Sciatic nerve (tissue), 2 donors: ENCODE measurements around the gene DUS1L. TPM values are rescaled to one million over a fixed set of nuclear protein-coding genes. Genes with fewer than 3 reads are reported as not detected.
A peak's percentile ranks its signal among the peaks of the same experiment; 100 is the strongest.

ENCODE experiments used
- ATAC-seq: fragments of 200-7000 bp; cut with Tn5 transposase; one replicate; pipeline ENCODE4 v1.9.1; 2020; ENCODE audit warnings: mild to moderate bottlenecking, moderate library complexity
- DNase-seq: peaks from one replicate; pipeline ENCODE4 v3.0.0-alpha.2; 2020; ENCODE audit warnings: low spot score
- intact Hi-C: fragments of 100-400 bp; cut with DNase I; formaldehyde crosslinking; loops from one replicate; pipeline ENCODE4 v1.14.2; 2022
- total RNA-seq: library from RNA; stranded (reverse); fragmentation: NEBNext Ultra II Directional; extraction: Animal tissue kit (Norgen Biotek cat#: 25700); gene quantifications from one replicate; pipeline ENCODE4 v1.2.1, GENCODE V29; 2021
- donor health status: DM: no; HTN: no; CAD: no.
- donor health status: DM: no; HTN: no; CAD: no.

Gene DUS1L
- 57.1 TPM for total RNA-seq

DNA sequence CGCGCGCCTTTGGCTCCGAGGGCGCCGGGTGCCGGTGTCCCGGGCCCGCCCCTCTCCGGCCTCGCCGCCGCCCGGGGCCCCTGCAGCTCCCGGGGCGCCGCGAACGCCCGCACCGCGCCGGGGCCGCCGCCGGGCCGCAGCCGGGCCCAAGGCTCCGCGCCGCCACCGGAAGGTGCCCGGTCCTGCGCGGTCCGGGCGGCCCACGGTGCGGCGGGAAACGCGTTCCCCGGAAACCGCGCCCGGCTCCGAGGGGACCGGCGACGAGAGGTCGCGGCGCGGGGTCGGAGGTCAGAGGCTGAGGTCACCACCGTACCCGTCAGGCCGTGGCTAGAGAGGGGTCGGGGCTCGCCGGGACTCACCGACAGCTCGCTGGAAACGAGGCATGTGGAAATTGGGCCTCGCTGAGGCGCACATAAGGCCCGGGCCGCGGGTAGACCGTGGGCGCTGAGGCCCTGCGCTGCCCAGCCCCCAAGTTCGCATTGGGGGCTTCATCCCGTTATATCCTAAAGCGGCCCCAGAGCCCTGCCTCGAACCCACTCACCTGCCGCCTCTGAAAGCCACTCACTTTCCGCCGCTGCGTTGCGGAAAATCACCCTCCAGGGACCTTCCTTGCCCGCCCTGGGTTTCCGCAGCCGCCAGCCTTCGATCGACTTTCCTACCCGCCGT is at the start of gene DUS1L:
DUS1L (minus strand) TSS at position 167 of the 666 bp plus-strand sequence. CDS start 745 bp downstream, outside the sequence.
- intact Hi-C loops, result no loop called here
- ATAC-seq (peak; percentile 81), DNase-seq (peak; percentile 84)

GRCh38 chr17:82114872-82115271 is 49.3 kb upstream of the DUS1L start:
- intact Hi-C loops, result no loop called here
- DNase-seq (peak; percentile 52), ATAC-seq (no peak)

DNA sequence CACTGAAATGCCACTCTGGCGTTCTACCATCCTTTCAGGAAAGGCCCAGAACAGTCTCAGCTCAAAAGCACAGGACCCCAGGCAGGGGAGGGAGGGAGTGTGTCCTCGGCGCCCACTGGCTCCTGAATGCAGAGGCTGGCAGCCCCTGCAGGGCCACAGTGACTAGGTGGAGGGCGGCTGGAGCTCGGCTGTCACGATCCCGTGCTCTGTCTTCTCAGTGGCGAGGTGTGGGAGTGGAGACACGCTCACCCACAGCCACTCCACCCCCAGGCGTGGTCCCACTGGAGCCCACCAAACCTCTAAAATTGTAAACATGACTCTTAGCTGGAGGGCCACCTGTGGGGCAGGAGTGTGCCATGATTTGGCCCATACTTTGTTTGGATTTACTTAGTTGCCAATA is 48.8 kb upstream of the DUS1L start:
- no peak for DNase-seq
- intact Hi-C loops, result no loop called here
- ATAC-seq, result no peak

DNA sequence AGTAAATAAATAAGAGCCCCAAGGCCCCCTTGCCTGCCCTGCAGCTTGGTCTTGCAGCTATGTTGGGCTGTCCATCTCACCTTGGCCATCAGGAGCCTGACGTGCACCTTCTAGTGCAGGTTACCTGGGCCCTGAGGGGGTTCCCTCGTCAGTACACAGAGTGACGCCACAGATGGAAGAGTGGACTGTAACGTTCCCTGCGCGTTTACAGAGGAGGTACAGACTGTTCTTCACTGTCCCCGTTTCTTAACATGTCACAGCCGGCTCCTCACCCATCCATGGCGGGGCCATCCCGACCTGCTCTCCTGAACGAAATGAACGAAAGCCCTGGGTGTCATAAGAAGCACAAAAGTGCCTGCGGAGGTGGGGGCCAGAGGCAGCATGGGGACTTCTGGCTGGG is 48.3 kb upstream of the DUS1L start:
- peak; percentile 49 for DNase-seq
- no peak for ATAC-seq
- intact Hi-C loops, result no loop called here

DNA sequence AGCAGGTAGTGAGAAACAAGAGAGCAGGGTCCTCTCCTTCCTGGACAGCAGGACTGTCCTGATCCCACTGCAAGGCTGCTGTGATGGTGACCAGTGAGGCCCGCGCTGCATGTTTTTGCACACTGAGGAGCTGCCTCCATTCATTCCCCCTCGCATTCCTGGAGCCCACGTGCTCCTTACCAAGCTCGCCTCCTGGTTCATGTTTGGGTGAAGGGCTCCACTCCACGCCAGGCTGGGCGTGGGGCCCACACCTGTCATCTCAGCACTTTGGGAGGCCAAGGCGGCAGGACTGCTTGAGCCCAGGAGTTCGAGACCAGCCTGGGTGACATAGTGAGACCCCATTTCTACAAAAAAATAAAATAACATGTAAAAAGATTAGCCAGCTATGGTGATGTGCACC is 47.8 kb upstream of the DUS1L start:
- intact Hi-C loops, result no loop called here
- DNase-seq, result no peak
- ATAC-seq, result no peak

DNA sequence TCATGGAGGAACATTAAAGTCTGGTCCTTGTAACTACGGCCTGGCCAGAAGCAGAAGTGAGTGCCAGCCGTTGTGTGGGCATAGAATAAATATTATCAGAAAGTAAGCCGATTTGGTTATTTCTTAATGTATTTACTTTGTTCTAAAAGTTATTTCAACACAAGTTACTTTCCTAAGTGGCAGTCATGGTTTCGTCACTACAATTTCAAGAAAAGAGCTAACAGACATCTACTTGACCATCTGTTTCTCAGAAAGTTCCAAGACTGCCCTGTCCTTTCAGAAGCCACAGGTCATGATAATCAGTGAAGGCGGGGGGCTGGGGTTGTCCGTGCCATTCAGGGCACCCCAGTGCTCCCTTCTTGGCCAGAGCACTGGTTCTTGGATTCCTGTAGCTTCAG is 47.3 kb upstream of the DUS1L start:
- intact Hi-C loops, result no loop called here
- DNase-seq (no peak), ATAC-seq (no peak)

DNA sequence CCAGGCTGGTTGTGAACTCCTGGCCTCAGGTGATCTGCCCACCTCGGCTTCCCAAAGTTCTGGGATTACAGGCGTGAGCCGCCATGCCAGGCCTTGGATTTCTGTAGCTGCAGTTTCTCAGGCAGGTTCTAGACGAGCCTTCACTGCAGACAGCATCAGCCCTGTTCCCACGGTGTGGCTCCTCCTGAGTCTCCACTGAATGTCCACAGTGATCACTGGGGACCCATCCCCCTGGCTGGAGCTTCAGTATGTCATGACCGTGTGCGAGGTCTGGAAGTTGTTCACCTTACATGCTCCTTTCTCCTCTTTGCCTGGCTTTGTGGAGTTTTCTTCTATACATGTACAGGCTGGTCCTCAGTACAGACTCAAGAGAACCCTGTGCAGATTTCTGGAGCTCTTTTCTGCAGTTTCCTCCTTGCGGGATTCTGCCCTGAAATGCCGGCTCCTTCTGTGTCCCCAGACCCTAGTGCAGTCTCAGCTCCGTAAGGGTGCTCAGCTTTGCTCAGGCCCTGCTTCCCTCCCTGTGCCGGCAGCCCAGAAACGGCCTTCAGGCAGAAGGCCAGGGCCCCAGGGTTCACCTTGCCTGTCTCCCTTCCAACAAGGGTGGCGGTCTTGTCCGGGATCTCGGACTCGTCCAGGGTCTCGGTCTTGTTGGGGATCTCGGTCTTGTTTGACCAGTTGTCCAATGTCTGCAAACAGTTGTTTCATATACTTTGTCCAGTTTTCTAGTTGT is 46.7 kb upstream of the DUS1L start:
- intact Hi-C loops, result no loop called here
- ATAC-seq (no peak), DNase-seq (no peak)

GRCh38 chr17:82110298-82110697 is 44.7 kb upstream of the DUS1L start:
- intact Hi-C loops, result no loop called here
- no peak for ATAC-seq

GRCh38 chr17:82108961-82109475 is 43.4 kb upstream of the DUS1L start:
- ATAC-seq, result no peak
- intact Hi-C loops, result loop anchor here (10.0 kb wide), 1 partner anchor 46 kb away; no protein-coding TSS in a partner anchor
- no peak for DNase-seq

More at GRCh38 chr17:82110298-82110697, 44.7 kb upstream of the DUS1L start:
- no peak for DNase-seq

- DNase-seq (peak; percentile 53), ATAC-seq (no peak)
- intact Hi-C loops, result loop anchor here (10.0 kb wide), 1 partner anchor 46 kb away; no protein-coding TSS in a partner anchor
Observed at GRCh38 chr17:82108496-82108945, 42.9 kb upstream of the DUS1L start.

DNA sequence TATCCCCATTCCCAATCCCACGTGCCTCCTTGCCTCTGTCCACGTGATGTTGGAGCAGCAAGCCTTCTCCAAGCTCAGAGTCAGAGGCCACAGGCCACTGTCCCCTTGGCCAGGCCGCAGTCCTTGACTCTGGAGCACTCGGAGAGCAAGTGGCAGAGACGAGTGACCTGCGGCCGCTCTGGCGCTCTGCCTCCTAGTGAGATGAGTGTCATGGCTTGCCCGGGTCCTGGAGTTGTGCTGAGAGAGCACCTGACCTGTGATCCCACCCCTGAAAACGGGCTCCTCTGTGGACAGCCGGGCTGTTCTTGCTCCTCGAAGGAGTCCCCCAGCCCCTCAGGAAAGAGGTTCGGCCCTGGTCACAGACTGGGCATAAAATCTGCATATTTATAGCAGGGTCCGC is 42.4 kb upstream of the DUS1L start:
- ATAC-seq, result no peak
- DNase-seq, result peak; percentile 59
- intact Hi-C loops, result loop anchor here (10.0 kb wide), 1 partner anchor 47 kb away; no protein-coding TSS in a partner anchor

- intact Hi-C loops, result loop anchor here (10.0 kb wide), 1 partner anchor 47 kb away; no protein-coding TSS in a partner anchor
- ATAC-seq (no peak), DNase-seq (peak; percentile 61)
Observed at GRCh38 chr17:82107341-82107860, 41.8 kb upstream of the DUS1L start.

DNA sequence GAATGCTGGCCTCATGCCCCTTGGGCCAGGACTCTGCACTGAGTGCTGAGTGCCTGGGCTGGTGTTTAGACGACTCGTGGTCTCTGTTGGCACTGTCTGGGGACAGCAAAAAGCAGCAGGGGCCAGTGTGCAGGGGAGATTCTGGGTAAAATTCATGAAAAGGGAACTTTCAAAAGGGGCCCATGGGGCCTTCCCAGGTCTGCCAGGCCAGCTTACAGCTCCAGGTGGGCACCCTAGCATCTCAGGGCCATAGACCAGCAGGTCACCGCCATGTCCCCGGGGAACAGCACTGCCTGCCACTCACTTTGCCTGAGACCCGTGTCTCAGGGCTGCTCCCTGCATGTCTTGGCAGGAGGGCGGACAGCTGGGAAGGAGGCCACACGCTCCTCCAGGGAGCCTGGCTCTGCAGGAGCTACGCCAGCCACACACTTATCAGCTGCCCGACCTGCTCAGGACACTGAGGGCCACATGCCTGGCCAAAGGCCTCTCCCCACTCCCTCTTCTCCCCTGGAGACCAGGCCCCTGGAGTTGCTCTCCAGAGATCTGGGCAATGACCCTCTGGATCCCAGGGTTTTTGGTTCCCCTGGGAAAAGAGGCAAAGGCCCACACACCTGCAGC is 41.2 kb upstream of the DUS1L start:
- DNase-seq (peak; percentile 63), ATAC-seq (no peak)
- intact Hi-C loops, result loop anchor here (10.0 kb wide), 1 partner anchor 48 kb away; no protein-coding TSS in a partner anchor

DNA sequence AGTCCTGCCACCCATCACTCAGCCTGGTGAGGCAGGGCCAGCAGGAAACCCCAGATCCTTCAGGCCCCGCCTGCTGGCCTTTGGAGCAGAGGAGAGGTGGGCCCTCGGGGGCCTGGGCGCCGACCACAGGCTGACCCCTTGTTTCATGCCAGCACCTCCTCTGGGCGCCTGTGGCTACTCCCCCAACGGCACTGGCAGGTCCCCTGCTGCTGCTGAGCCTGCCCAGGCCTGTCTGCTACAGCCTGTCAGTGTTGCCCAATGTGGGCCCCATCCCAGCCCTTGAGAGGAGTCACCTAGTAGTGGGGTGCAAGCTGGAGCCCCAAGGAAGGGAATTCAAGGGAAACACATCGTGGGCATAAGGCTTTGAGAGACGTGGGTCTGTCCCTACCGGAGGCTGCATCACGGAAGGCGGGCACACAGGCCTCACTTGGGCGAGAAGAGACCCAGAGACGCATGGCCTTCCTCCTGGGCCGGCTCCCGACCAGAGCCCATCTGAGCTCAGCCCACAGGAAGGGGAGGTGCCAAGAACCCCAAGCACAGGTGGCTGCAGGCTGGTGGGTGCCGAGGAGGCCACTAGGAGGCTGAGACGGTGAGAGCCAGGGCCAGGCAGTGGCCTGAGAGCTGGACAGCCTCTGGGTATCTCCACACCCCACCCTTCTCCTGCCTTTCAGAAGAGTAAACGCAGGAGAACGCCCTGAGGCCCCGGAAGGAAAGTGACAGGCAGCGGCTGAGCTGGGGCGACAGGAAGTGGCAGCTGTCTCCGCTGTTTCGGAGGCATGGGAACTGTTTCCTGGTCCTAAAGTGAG is 40.5 kb upstream of the DUS1L start:
- intact Hi-C loops, result loop anchor here (10.0 kb wide), 1 partner anchor 49 kb away; no protein-coding TSS in a partner anchor
- ATAC-seq (peak; percentile 0), DNase-seq (peak; percentile 61)

DNA sequence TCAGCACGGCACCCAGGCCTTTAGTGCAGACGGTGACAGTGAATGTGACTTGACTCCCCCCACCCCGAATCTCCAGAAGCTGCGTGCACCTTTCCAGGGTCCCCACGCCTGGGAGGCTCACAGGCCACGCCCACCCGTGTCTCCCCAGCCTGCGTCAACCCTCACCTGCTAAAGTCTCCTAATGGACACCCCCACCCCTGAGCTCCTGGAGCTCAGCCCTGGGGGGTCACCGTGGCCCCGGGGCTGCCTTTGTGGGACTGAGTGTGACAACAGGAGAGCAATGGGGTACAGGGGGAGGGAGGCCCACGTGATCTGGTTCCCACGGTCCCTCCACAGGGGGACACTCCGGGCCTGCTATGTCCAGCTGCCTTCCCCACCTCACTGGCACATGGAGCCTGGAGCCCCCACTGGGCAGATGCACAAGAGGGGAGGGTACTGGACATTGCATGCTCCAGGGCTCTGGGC is 39.8 kb upstream of the DUS1L start:
- intact Hi-C loops, result loop anchor here (10.0 kb wide), 1 partner anchor 49 kb away; no protein-coding TSS in a partner anchor
- ATAC-seq (no peak), DNase-seq (no peak)

DNA sequence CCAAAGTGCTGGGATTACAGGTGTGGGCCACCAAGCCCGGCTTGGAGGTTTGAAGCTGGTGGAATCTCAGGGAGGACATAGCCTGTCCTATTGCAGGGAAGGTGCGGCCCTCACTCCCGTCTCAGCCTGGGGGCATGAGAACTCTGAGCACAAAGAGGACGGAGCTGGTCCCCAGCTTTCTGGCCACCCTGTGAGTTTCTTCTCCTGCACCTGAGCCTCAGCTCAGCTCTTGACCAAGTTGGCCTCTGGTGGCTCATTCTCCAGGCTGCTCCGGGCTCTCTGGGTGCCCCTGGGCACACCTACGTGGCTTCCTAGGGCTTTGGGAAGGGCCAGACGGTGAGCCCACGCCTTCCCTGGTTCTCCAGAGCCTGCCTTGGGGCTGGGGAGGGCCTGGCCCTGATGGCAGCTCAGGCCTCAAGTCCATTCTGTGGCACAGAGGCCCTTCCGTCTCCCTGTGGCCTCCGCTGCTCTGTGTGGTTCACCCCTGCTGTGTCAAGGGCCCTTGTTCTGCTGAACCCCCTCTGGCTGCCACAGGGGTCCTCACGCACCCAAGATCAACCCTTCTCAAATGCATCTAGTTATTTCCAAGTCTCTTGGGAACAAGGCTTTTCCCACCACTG is 39.3 kb upstream of the DUS1L start:
- intact Hi-C loops, result loop anchor here (10.0 kb wide), 1 partner anchor 50 kb away; no protein-coding TSS in a partner anchor
- no peak for ATAC-seq
- no peak for DNase-seq

DNA sequence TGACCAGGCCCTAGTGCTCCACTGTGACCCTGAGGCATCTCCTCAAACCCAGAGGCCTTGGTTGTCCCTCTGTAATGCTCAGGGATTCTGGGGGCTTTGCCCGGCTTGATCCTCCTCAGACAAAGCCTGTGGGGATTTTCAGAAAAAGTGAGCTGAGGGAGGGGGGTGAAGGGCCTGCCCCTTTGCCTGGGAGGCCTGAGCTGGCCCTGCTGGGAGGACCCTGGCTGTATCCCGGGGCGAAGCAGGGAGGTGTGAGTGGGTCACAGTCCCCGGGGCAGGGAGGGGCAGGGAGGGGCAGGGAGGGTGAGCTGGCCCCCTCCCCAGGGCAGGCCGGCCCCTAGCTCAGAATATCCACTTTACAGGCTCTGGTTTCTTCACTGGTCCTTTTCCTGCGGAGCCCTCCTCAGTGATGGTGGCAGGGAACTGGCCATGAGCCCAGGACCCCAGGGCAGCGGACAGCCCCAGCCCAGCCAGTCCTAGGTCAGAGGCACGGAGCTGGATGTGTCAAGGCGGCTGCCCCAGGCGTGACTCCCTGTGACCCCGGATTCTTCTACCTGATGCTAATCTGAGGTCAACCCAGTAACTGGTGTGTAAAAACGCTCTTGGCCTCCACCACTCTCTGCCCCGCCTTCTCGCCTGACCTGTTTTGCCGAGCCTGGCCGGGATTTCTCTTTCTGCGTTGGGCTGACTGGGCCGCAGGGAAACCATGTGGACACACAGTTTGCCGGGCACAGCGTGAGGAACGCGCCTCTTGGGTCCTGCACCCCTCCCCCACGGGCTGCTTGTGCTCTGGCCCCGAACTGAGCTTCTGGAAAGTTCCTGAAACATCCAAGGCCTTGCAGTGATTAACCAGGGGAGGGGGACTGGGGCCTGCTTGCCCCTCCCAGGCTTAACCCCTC is 38.2 kb upstream of the DUS1L start:
- DNase-seq, result peak; percentile 86
- peak; percentile 67 for ATAC-seq
- intact Hi-C loops, result loop anchor here (10.0 kb wide), 1 partner anchor 51 kb away; no protein-coding TSS in a partner anchor
